HCT116 (cell line): ENCODE data around the gene COL21A1.

Experiments
- ATF3 ChIP-seq: IDR thresholded peaks from 2 replicates; pipeline ENCODE4 v1.6.1; 2012
- CTCF ChIP-seq, 3 experiments: fragments of 200-600 bp in 1 of 3; sonication (generic) in 1 of 3; IDR thresholded peaks in 2 of 3; conservative IDR thresholded peaks in 1 of 3; 2 replicates each; pipeline ENCODE4 v1.5.1; 2012 to 2017; ENCODE audit warnings: low read depth in 2 of 3, low read length in 2 of 3, antibody characterized with exemption in 1 of 3, borderline replicate concordance in 1 of 3, control low read depth in 1 of 3, mild to moderate bottlenecking in 1 of 3, mixed read lengths in 1 of 3, mixed run types in 1 of 3, moderate library complexity in 1 of 3; ENCODE audit not compliant: insufficient read depth in 1 of 3
- EGR1 ChIP-seq: IDR thresholded peaks from 2 replicates; pipeline ENCODE4 v1.6.1; 2012; ENCODE audit warnings: low read depth
- EZH2 ChIP-seq: fragments of 200-600 bp; sonication (generic); IDR thresholded peaks from 2 replicates; pipeline ENCODE4 v1.6.1; 2017; ENCODE audit warnings: antibody characterized with exemption, mixed run types
- MAX ChIP-seq: IDR thresholded peaks from 2 replicates; pipeline ENCODE4 v1.6.1; 2012
- POLR2A ChIP-seq: IDR thresholded peaks from 2 replicates; pipeline ENCODE4 v1.7.0; 2011; ENCODE audit warnings: borderline replicate concordance; ENCODE audit not compliant: insufficient read depth, insufficient read length; ENCODE audit errors: extremely low read depth
- POLR2AphosphoS5 ChIP-seq: IDR thresholded peaks from 2 replicates; pipeline ENCODE4 v1.6.1; 2011; ENCODE audit warnings: mild to moderate bottlenecking, low read depth, low read length, moderate library complexity
- RAD21 ChIP-seq: IDR thresholded peaks from 2 replicates; pipeline ENCODE4 v1.6.1; 2012; ENCODE audit warnings: low read depth, mild to moderate bottlenecking
- REST ChIP-seq: IDR thresholded peaks from 2 replicates; pipeline ENCODE4 v1.6.1; 2012; ENCODE audit warnings: low read depth
- SP1 ChIP-seq: IDR thresholded peaks from 2 replicates; pipeline ENCODE4 v1.6.1; 2012; ENCODE audit warnings: low read depth
- TCF7L2 ChIP-seq: IDR thresholded peaks from 2 replicates; pipeline ENCODE4 v1.7.0; 2011; ENCODE audit warnings: borderline replicate concordance, inconsistent platforms; ENCODE audit not compliant: insufficient read depth, insufficient read length; ENCODE audit errors: extremely low read depth

GRCh38 chr6:56288347-56288746 lies 41.0 kb upstream of the COL21A1 start:
- TF ChIP-seq EGR1 (no peak), CTCF (IDR thresholded peaks at IDR 0.05 in 2 of 3, conservative IDR thresholded peaks at IDR 0.05 in 1 of 3; ENCODE audit: borderline replicate concordance in 1 of 3, insufficient read depth in 1 of 3, low read depth in 2 of 3, low read length in 2 of 3) (no peak), RAD21 (no peak), SP1 (no peak), REST (no peak), TCF7L2 (no peak), POLR2A (no peak), MAX (no peak), EZH2 (no peak), ATF3 (no peak), POLR2AphosphoS5 (no peak)
